PC-3 (cell line): ENCODE results near the gene NDUFB5. TPM values are rescaled to one million over a fixed set of nuclear protein-coding genes. Genes with fewer than 3 reads are reported as not detected.

Source experiments
- ATAC-seq: fragments of 200-7000 bp; cut with Tn5 transposase; 2 replicates; pipeline ENCODE4 v1.9.1; 2020; ENCODE audit warnings: mild to moderate bottlenecking, moderate library complexity
- BruUV-seq: library from RNA; stranded (reverse); fragments of 400-500 nt; replicated peaks from 2 replicates; lab custom pipeline; 2021; lab: Mats Ljungman, UMichigan
- CTCF ChIA-PET: fragments of 300-600 bp; sonication (Branson Sonifier 250); formaldehyde crosslinking; loops from one replicate; lab custom pipeline; 2022; ENCODE audit warnings: antibody characterized with exemption; lab: Charles Lee
- POLR2A ChIA-PET: fragments of 300-600 bp; sonication (Branson Sonifier 250); formaldehyde crosslinking; loops from one replicate; lab custom pipeline; 2022; ENCODE audit warnings: antibody characterized with exemption; ENCODE audit not compliant: unreplicated experiment; lab: Charles Lee
- DNase-seq: peaks from one replicate; pipeline ENCODE4 v3.0.0-alpha.2; 2015
- H2AFZ ChIP-seq: fragments of 300-600 bp; sonication (generic); 2 replicates; pipeline ENCODE4 v1.6.0; 2016; ENCODE audit warnings: antibody characterized with exemption, low read length
- H3F3A ChIP-seq: fragments of 300-600 bp; sonication (generic); one replicate; pipeline ENCODE4 v1.6.0; 2017; ENCODE audit warnings: antibody characterized with exemption, low read length, control low read depth, mild to moderate bottlenecking; ENCODE audit not compliant: unreplicated experiment
- H3K27ac ChIP-seq: fragments of 300-600 bp; sonication (generic); 2 replicates; pipeline ENCODE4 v1.5.1; 2016; ENCODE audit warnings: mild to moderate bottlenecking, low read length
- H3K27me3 ChIP-seq: fragments of 300-600 bp; sonication (generic); 2 replicates; pipeline ENCODE4 v1.6.1; 2016; ENCODE audit warnings: low read length, mixed read lengths
- H3K36me3 ChIP-seq: fragments of 300-600 bp; sonication (generic); 2 replicates; pipeline ENCODE4 v1.6.1; 2016; ENCODE audit warnings: low read depth, mixed run types, low read length, mixed read lengths
- H3K4me1 ChIP-seq: fragments of 300-600 bp; sonication (generic); 2 replicates; pipeline ENCODE4 v1.5.1; 2016; ENCODE audit warnings: low read length; ENCODE audit not compliant: insufficient read depth
- H3K4me2 ChIP-seq: fragments of 300-600 bp; sonication (generic); 2 replicates; pipeline ENCODE4 v1.6.0; 2016; ENCODE audit warnings: low read length
- H3K4me3 ChIP-seq: fragments of 300-600 bp; sonication (generic); 2 replicates; pipeline ENCODE4 v1.5.1; 2016; ENCODE audit warnings: mild to moderate bottlenecking, low read length, mixed read lengths
- H3K79me2 ChIP-seq: fragments of 300-600 bp; sonication (generic); 2 replicates; pipeline ENCODE4 v1.6.1; 2017; ENCODE audit warnings: low read length, mixed read lengths
- H3K9ac ChIP-seq: fragments of 300-600 bp; sonication (generic); 2 replicates; pipeline ENCODE4 v1.6.0; 2016; ENCODE audit warnings: mild to moderate bottlenecking, low read length
- H3K9me2 ChIP-seq: fragments of 300-600 bp; sonication (generic); replicated peaks from 2 replicates; pipeline ENCODE4 v1.6.1; 2016; ENCODE audit warnings: mixed run types, low read length, mixed read lengths
- H3K9me3 ChIP-seq: fragments of 300-600 bp; sonication (generic); 2 replicates; pipeline ENCODE4 v1.6.1; 2016; ENCODE audit warnings: low read length, mixed read lengths
- H4K20me1 ChIP-seq: fragments of 300-600 bp; sonication (generic); 2 replicates; pipeline ENCODE4 v1.6.1; 2016; ENCODE audit warnings: low read length, mixed read lengths
- EZH2 ChIP-seq: fragments of 300-600 bp; sonication (generic); IDR thresholded peaks from one replicate; pipeline ENCODE4 v1.6.1; 2017; ENCODE audit warnings: antibody characterized with exemption, mild to moderate bottlenecking, low read length; ENCODE audit not compliant: unreplicated experiment
- EZH2phosphoT487 ChIP-seq: fragments of 300-600 bp; sonication (generic); IDR thresholded peaks from 2 replicates; pipeline ENCODE4 v1.6.1; 2018; ENCODE audit warnings: mild to moderate bottlenecking, antibody characterized with exemption, low read length, borderline replicate concordance
- intact Hi-C: fragments of 100-400 bp; cut with micrococcal nuclease; formaldehyde crosslinking; loops from 2 replicates; pipeline ENCODE4 v1.9.0; 2023
- total RNA-seq: library from RNA; depleted of rRNA; stranded (reverse); fragments of >200 nt; gene quantifications from 2 replicates; pipeline ENCODE4 v1.2.3, GENCODE V29; 2014
- TF ChIP-seq, protein P1 (sequence below): fragments of 300-600 bp; sonication (generic); conservative IDR thresholded peaks from 2 replicates; pipeline ENCODE4 v1.5.1; 2017; ENCODE audit warnings: antibody characterized with exemption, low read depth, mild to moderate bottlenecking, low read length

NDUFB5 gene
- total RNA-seq, 1 experiment from 2014 or later, result 126 TPM

DNA sequence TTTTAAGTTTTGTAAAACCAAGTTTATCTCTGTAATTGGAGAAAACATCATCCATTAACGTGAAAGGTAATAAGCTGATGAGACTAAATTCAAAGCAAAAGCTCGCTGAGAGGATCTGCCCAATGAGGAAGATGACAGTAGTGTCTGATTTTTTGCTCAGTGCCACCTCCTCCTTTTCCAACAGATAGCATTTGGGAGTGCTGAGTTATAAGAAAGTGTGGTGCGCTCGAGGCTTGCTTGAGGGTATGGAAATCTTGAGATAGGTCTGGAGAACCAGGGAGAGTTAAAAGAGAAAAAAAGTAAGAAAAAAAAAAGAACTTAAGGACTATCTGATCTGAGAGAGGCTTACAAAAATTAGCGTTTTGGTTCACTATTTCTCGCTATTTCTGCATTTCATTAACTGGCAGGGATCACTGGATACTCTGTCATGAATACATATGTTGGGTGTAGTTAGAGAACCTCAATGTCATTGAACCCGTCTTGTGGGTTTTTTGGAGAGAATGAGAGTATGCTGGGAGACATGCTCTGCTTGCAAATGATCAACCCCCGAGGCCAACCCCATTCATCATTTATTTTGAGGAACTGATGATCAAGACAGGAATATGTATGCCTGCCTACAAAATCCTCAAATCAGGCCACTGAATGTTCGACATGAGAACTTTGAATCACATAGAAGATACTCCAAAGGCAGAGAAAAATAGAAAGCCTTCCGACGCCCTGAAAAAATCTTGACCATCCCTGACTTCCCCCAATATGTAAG, 47.3 kb downstream of the NDUFB5 start:
- no TSS peak for BruUV-seq

DNA sequence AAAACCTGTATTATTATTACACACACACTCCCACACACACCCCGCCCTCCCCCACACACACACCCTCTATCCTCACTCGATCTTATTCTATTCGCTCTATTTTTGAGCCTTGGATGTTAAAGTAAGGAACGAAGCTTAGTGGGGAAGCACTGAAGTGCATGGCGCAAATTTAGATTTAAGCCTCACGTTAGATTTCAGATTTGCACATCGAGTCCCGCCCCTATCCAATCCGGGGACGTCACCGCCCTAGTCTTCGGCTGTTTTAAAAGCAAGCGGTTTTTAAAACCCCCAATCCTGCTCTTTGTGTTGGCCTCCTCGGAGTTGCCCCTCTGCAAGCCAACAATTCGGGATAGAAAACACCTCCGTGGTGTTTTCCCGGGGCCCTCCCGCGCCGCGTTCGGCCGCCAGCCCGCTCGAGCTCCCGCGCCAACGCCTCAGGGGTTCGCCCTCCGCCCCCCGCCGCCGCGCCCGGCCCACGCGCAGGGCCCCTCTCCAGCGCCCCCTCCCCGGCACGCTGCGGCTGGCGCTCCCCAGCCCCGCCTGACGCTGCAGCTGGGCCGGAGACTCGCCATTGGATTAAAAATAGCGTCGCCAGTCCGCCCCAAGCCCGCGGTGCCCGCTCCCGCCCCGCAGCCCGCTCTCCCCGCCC, 48.0 kb downstream of the NDUFB5 start, which contains the start of gene USP13:
Gene USP13 (plus strand): TSS at position 594 of the 649 bp plus-strand sequence. CDS start 186 bp downstream, outside the sequence.
- Histone ChIP-seq H3K9ac (peak within 1 kb of the TSS; percentile 81), H3K4me3 (peak within 1 kb of the TSS; percentile 91), H3K9me3 (no peaks in the 10 kb centered on the region), H2AFZ (peak within 1 kb of the TSS; percentile 98), H3F3A (no peaks in the 10 kb centered on the region), H3K4me2 (peak within 1 kb of the TSS; percentile 88), H3K9me2 (no peaks in the 10 kb centered on the region), H4K20me1 (peaks cover 21% of the 10 kb centered on the region), H3K79me2 (peaks cover 42% of the 10 kb centered on the region), H3K4me1 (peaks cover 16% of the 10 kb centered on the region), H3K36me3 (peaks cover 6% of the 10 kb centered on the region; the same call in 1 of the 2 replicates), H3K27me3 (no peaks in the 10 kb centered on the region), H3K27ac (peak within 1 kb of the TSS; percentile 48)
- peak; percentile 75 for DNase-seq
- intact Hi-C loops, result loop anchor here (2.0 to 5.0 kb wide), 3 partner anchors 36 to 950 kb away; partner anchors contain the start of genes MRPL47, NDUFB5 and TTC14
- no peak for TF ChIP-seq EZH2
- TF ChIP-seq, protein P1, sequence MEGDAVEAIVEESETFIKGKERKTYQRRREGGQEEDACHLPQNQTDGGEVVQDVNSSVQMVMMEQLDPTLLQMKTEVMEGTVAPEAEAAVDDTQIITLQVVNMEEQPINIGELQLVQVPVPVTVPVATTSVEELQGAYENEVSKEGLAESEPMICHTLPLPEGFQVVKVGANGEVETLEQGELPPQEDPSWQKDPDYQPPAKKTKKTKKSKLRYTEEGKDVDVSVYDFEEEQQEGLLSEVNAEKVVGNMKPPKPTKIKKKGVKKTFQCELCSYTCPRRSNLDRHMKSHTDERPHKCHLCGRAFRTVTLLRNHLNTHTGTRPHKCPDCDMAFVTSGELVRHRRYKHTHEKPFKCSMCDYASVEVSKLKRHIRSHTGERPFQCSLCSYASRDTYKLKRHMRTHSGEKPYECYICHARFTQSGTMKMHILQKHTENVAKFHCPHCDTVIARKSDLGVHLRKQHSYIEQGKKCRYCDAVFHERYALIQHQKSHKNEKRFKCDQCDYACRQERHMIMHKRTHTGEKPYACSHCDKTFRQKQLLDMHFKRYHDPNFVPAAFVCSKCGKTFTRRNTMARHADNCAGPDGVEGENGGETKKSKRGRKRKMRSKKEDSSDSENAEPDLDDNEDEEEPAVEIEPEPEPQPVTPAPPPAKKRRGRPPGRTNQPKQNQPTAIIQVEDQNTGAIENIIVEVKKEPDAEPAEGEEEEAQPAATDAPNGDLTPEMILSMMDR, result no peak
- TF ChIP-seq EZH2phosphoT487, result no peak
- ATAC-seq, result peak; percentile 80
- CTCF ChIA-PET, result no interaction called here
- POLR2A ChIA-PET, result no interaction called here
- no TSS peak for BruUV-seq

More for the DNA sequence above, 47.3 kb downstream of the NDUFB5 start:
- Histone ChIP-seq H3K4me3 (peak overlapping the region; percentile 76), H3K36me3 (peaks cover 6% of the 10 kb centered on the region; the same call in 1 of the 2 replicates), H3K27me3 (no peaks in the 10 kb centered on the region), H3K4me1 (peaks cover 16% of the 10 kb centered on the region), H3K9me2 (no peaks in the 10 kb centered on the region), H2AFZ (peak overlapping the region; percentile 89), H3K9ac (peak overlapping the region; percentile 81), H4K20me1 (peaks cover 20% of the 10 kb centered on the region), H3F3A (no peaks in the 10 kb centered on the region), H3K9me3 (no peaks in the 10 kb centered on the region), H3K27ac (0 out of 2 replicates have a peak overlapping the region, but pooled peaks have one; percentile 44), H3K79me2 (peaks cover 35% of the 10 kb centered on the region), H3K4me2 (peak overlapping the region; percentile 88)
- intact Hi-C loops, result loop anchor here (2.0 to 5.0 kb wide), 3 partner anchors 37 to 950 kb away; partner anchors contain the start of genes MRPL47, NDUFB5 and TTC14
- ChIA-PET CTCF (no interaction called here), POLR2A (no interaction called here)
- DNase-seq (no peak), ATAC-seq (no peak)
- TF ChIP-seq, protein P1, result no peak
- TF ChIP-seq EZH2 (no peak), EZH2phosphoT487 (no peak)
